A673 (cell line): ENCODE data around the gene DSE. TPM values are rescaled to one million over a fixed set of nuclear protein-coding genes. Genes with fewer than 3 reads are reported as not detected.

Source experiments
- BruUV-seq: library from RNA; stranded (reverse); fragments of 400-500 nt; replicated peaks from 2 replicates; lab custom pipeline; 2021; lab: Mats Ljungman, UMichigan
- CTCF ChIA-PET: fragments of 300-600 bp; sonication (Branson Sonifier 250); formaldehyde crosslinking; loops from one replicate; lab custom pipeline; 2022; ENCODE audit warnings: antibody characterized with exemption; lab: Charles Lee
- POLR2A ChIA-PET: fragments of 300-600 bp; sonication (Branson Sonifier 250); formaldehyde crosslinking; loops from one replicate; lab custom pipeline; 2022; ENCODE audit warnings: antibody characterized with exemption; ENCODE audit not compliant: low non-redundant PET; lab: Charles Lee
- DNase-seq: peaks from one replicate; pipeline ENCODE4 v3.0.0-alpha.2; 2015; ENCODE audit warnings: low spot score
- H3K27ac ChIP-seq: fragments of 200-600 bp; sonication (generic); 2 replicates; pipeline ENCODE4 v1.5.1; 2016; ENCODE audit warnings: mixed run types, low read depth, mild to moderate bottlenecking, mixed read lengths, antibody characterized with exemption, low read length; ENCODE audit not compliant: poor library complexity, severe bottlenecking
- H3K27me3 ChIP-seq: fragments of 200-600 bp; sonication (generic); replicated peaks from 2 replicates; pipeline ENCODE4 v1.6.1; 2017; ENCODE audit warnings: mixed run types, low read depth, mild to moderate bottlenecking, mixed read lengths, antibody characterized with exemption, low read length; ENCODE audit not compliant: insufficient read depth, poor library complexity
- H3K36me3 ChIP-seq: fragments of 200-600 bp; sonication (generic); 2 replicates; pipeline ENCODE4 v1.6.1; 2016; ENCODE audit warnings: mixed run types, mild to moderate bottlenecking, mixed read lengths, antibody characterized with exemption, low read length; ENCODE audit not compliant: insufficient read depth, poor library complexity, severe bottlenecking
- H3K4me1 ChIP-seq: fragments of 200-600 bp; sonication (generic); 2 replicates; pipeline ENCODE4 v1.6.1; 2017; ENCODE audit warnings: mixed run types, mild to moderate bottlenecking, mixed read lengths, antibody characterized with exemption, low read length; ENCODE audit not compliant: insufficient read depth, poor library complexity, severe bottlenecking
- H3K4me3 ChIP-seq: fragments of 200-600 bp; sonication (generic); 2 replicates; pipeline ENCODE4 v1.5.1; 2016; ENCODE audit warnings: low read depth, mixed run types, mild to moderate bottlenecking, mixed read lengths, low read length; ENCODE audit not compliant: poor library complexity, severe bottlenecking
- H3K9me3 ChIP-seq: fragments of 200-600 bp; sonication (generic); 2 replicates; pipeline ENCODE4 v1.6.1; 2016; ENCODE audit warnings: mixed run types, low read depth, mild to moderate bottlenecking, mixed read lengths, antibody characterized with exemption, low read length; ENCODE audit not compliant: poor library complexity, severe bottlenecking
- EZH2 ChIP-seq: fragments of 200-600 bp; sonication (generic); IDR thresholded peaks from 2 replicates; pipeline ENCODE4 v1.6.1; 2017; ENCODE audit warnings: borderline replicate concordance, low read depth, mild to moderate bottlenecking, mixed read lengths, antibody characterized with exemption, low read length; ENCODE audit not compliant: poor library complexity, severe bottlenecking
- intact Hi-C: fragments of 100-400 bp; cut with micrococcal nuclease; formaldehyde crosslinking; loops from one replicate; pipeline ENCODE4 v1.10.0; 2022; ENCODE audit not compliant: unreplicated experiment
- total RNA-seq: library from RNA; stranded (reverse); gene quantifications from 2 replicates; pipeline ENCODE4 v1.2.3, GENCODE V29; 2021
- TF ChIP-seq, protein P1 (sequence below): fragments of 300-800, 200-600 bp; sonication (generic); conservative IDR thresholded peaks from 2 replicates; pipeline ENCODE4 v1.5.1; 2017; ENCODE audit warnings: low read depth, mild to moderate bottlenecking, antibody characterized with exemption, low read length, moderate library complexity, mixed read lengths

Gene DSE
- total RNA-seq, 1 experiment from 2014 or later = 31.4 TPM

DNA sequence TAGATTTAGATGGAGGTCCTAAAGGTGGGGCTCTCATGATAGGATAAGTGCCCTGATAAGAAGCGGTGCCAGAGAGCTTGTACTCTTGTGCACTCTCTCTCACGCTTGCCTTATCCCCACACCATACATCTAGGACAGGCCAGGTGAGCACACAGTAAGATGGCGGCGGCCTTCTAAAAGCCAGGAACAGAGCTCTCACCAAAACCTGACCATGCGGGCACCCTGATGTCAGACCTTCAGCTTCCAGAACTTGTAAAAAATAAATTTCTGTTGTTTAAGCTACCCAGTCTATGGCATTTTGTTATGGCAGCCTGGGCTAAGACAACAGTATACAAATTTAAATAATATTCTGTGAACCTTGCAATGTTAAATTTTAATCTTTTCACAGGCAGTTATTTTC is 49.6 kb downstream of the DSE start:
- Histone ChIP-seq H3K36me3 (no peaks in the 10 kb centered on the region), H3K4me3 (no peak overlapping the region), H3K4me1 (no peaks in the 10 kb centered on the region), H3K27ac (no peak overlapping the region), H3K9me3 (no peaks in the 10 kb centered on the region), H3K27me3 (no peaks in the 10 kb centered on the region)
- ChIA-PET POLR2A (no interaction called here), CTCF (no interaction called here)
- intact Hi-C loops = no loop called here
- DNase-seq = no peak
- TF ChIP-seq EZH2 = no peak
- TF ChIP-seq, protein P1, sequence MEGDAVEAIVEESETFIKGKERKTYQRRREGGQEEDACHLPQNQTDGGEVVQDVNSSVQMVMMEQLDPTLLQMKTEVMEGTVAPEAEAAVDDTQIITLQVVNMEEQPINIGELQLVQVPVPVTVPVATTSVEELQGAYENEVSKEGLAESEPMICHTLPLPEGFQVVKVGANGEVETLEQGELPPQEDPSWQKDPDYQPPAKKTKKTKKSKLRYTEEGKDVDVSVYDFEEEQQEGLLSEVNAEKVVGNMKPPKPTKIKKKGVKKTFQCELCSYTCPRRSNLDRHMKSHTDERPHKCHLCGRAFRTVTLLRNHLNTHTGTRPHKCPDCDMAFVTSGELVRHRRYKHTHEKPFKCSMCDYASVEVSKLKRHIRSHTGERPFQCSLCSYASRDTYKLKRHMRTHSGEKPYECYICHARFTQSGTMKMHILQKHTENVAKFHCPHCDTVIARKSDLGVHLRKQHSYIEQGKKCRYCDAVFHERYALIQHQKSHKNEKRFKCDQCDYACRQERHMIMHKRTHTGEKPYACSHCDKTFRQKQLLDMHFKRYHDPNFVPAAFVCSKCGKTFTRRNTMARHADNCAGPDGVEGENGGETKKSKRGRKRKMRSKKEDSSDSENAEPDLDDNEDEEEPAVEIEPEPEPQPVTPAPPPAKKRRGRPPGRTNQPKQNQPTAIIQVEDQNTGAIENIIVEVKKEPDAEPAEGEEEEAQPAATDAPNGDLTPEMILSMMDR = no peak
- no TSS peak for BruUV-seq

DNA sequence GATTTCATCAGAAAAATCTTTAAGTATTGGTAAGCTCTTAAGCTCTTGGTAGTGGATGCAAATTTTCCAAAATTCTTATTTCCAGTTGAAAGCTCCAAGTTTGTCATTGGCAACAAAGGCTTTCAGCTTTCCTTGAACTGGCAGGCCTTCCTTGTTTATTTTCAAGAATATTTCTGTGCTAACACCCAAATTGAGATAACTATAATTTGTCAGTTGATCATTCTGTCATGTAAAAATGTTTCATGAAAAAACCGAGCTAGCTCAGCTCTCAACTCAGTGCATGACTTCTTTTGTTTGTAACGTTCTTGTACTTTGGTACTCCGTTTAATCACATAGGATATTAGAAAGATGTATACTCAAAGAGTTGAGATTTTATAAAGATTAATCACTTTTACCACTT is 51.5 kb downstream of the DSE start:
- no peak overlapping the region for H3K4me3 ChIP-seq
- H3K27me3 ChIP-seq = no peaks in the 10 kb centered on the region
- DNase-seq = no peak
- ChIA-PET CTCF (no interaction called here), POLR2A (no interaction called here)
- no TSS peak for BruUV-seq
- H3K9me3 ChIP-seq = no peaks in the 10 kb centered on the region
- no peaks in the 10 kb centered on the region for H3K4me1 ChIP-seq
- no peak for TF ChIP-seq EZH2
- TF ChIP-seq, protein P1 = no peak
- intact Hi-C loops = no loop called here
- H3K36me3 ChIP-seq = no peaks in the 10 kb centered on the region
- H3K27ac ChIP-seq = no peak overlapping the region

DNA sequence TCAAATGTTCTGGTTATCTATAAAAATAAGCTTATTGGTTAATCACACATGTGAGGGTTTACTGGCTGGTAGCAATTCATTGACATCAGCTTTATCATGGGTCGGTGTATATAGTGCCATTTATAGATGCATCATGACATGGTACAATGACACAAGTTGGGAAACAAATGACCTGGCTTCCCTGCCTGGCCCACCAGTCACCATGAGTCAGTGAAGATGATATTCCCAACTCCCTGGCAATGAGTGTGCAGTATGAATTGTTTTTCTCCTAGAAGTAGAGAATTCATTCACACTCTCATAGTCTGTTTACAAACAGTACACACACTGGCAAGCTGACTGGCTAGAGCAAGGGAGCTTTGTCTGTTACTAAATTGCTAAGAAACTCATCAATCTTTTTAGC is 53.3 kb downstream of the DSE start:
- no peaks in the 10 kb centered on the region for H3K9me3 ChIP-seq
- H3K36me3 ChIP-seq = peaks cover 3% of the 10 kb centered on the region
- intact Hi-C loops = no loop called here
- BruUV-seq = no TSS peak
- ChIA-PET CTCF (no interaction called here), POLR2A (no interaction called here)
- no peak overlapping the region for H3K27ac ChIP-seq
- no peaks in the 10 kb centered on the region for H3K4me1 ChIP-seq
- DNase-seq = no peak
- H3K4me3 ChIP-seq = no peak overlapping the region
- TF ChIP-seq, protein P1 = no peak
- no peak for TF ChIP-seq EZH2
- no peaks in the 10 kb centered on the region for H3K27me3 ChIP-seq
